ENCODE results near the gene GABRD.

Gene GABRD

DNA sequence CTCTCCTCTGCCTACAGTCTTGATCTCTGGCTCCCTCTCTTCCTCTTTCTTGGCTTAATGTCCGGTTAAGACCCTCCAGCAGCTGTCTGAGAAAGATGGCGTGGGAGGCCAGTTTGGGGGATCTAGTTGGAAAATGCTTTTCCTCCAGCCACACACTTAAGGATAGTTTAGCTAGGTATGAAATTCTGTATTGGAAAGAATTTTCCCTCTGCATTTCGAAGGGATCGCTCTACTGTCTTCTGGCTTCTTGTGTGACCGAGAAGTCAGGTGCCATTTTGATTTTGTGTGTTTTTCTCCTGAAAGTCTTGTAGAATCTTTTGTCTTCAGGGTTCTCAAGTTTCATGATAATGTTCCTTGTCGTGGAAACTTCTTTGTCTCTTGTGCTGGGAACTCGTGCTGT lies 59.0 kb downstream of the GABRD start:
- no peak for DNase-seq

DNA sequence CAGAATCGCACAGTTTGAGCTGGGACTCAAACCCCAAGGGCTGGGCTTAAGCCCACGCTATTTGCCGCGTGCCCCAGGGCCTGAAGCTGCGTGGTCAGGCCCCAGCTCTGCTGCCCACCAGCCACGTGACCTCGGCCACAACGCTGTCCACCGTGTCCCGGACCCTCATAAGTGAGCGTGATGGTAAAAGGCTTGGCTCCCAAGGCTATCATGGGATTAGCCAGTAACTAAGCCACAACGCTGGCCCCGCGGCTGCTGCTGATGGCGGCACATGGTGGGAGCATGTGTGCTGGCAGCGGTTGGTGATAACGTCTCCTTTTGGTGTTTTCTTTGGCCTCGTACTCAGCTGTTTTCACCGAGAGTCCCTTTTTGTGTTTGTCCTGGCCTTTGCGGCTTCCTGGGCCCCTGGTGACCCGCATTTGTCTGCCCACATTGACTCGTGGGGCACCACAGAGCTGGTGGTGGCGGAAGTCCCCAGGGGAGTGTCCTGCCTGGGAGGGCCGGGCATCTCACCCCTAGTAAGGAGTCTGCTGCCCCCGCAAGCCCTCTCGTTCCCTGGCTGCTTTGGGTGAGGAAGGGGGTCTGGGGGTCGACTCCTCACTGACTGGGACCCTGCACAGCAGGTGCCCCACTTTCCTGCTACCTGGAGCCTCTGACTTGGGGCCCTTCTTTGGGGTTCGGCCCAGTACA lies 60.4 kb downstream of the GABRD start:
- no peak for DNase-seq

DNA sequence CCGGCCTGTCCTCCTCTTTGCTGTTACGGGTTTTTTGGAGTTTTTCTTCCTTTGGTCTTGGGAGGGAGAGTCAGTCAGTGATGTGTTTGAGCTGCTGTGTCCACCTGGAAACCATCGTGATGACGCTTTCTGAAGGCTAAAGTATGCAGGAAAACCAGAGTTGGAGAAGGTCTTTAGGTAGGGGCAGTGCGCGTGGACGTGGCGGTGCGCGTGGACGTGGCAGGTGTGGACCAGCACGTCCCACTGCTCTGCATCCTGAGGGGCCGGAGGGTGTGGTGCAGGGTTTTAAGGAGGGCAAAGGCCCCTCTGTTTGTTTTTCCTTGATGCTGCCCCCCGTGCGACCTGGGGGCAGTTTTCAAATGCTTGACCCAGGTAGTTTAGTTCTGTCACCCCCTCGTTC lies 61.0 kb downstream of the GABRD start:
- DNase-seq = no peak

Data from activated gamma-delta T cell (primary cell).